CD1c-positive myeloid dendritic cell (primary cell): Measurements from ENCODE around the gene GPR162.
A peak's percentile ranks its signal among the peaks of the same experiment; 100 is the strongest.

Experiments
- DNase-seq: peaks from one replicate; pipeline ENCODE4 v3.0.0-alpha.2; 2016; ENCODE audit errors: extremely low spot score

GPR162 gene

GRCh38 chr12:6821591-6822425 lies at the start of gene GPR162:
Gene GPR162 (plus strand): TSS chr12:6821821. CDS start chr12:6823899, 2,078 bp downstream.
- DNase-seq, result no peak

GRCh38 chr12:6772331-6772695 lies 49.3 kb upstream of the GPR162 start, which contains the start of gene LAG3:
Gene LAG3 (plus strand): TSS chr12:6772520. CDS start chr12:6772853, 333 bp downstream.
- DNase-seq, result peak; percentile 31

- no peak for DNase-seq
These were observed 48.7 kb upstream of the GPR162 start for GRCh38 chr12:6772726-6773589.

GRCh38 chr12:6773590-6774351 lies 47.9 kb upstream of the GPR162 start:
- DNase-seq, result no peak

- DNase-seq, result no peak
These were observed 47.0 kb upstream of the GPR162 start for GRCh38 chr12:6774499-6775062.

- DNase-seq, result no peak
These were observed 46.1 kb upstream of the GPR162 start for GRCh38 chr12:6775185-6776174.

GRCh38 chr12:6777386-6777785 lies 44.2 kb upstream of the GPR162 start:
- no peak for DNase-seq

- no peak for DNase-seq
These were observed 43.4 kb upstream of the GPR162 start for GRCh38 chr12:6778217-6778573.

- DNase-seq, result peak; percentile 93
These were observed 42.8 kb upstream of the GPR162 start for GRCh38 chr12:6778574-6779550.

- DNase-seq, result no peak
These were observed 41.8 kb upstream of the GPR162 start for GRCh38 chr12:6779708-6780432.

GRCh38 chr12:6780573-6780972 lies 41.0 kb upstream of the GPR162 start:
- DNase-seq, result no peak

GRCh38 chr12:6782119-6782518 lies 39.5 kb upstream of the GPR162 start:
- DNase-seq, result no peak

GRCh38 chr12:6782850-6783566 lies 38.6 kb upstream of the GPR162 start:
- no peak for DNase-seq

- DNase-seq, result no peak
These were observed 37.8 kb upstream of the GPR162 start for GRCh38 chr12:6783828-6784227.

- DNase-seq, result no peak
These were observed 37.3 kb upstream of the GPR162 start for GRCh38 chr12:6784296-6784695.

- DNase-seq, result peak; percentile 48
These were observed 36.9 kb upstream of the GPR162 start for GRCh38 chr12:6784761-6785160.

GRCh38 chr12:6786416-6787094 lies 35.1 kb upstream of the GPR162 start:
- no peak for DNase-seq
